ENCODE data around the gene UGT1A10.

UGT1A10 gene

GRCh38 chr2:233822101-233822771 is 186.0 kb downstream of the UGT1A10 start:
- no peak for DNase-seq (ENCODE audit: low read depth)

Data from activated T-cell treated with anti-CD3 and anti-CD28 coated beads for 1 hour (primary cell).